Fibroblast of mammary gland (primary cell): Measurements from ENCODE around the gene MIEF2.
A peak's percentile ranks its signal among the peaks of the same experiment; 100 is the strongest.

Experiments
- DNase-seq: peaks from one replicate; pipeline ENCODE4 v3.0.0-alpha.2; 2010; ENCODE audit warnings: low read depth
- H3K4me3 ChIP-seq: 2 replicates; pipeline ENCODE4 v1.5.1; 2011; ENCODE audit warnings: low read depth, mild to moderate bottlenecking, low read length, moderate library complexity; ENCODE audit not compliant: control insufficient read depth
- CTCF ChIP-seq: conservative IDR thresholded peaks from 2 replicates; pipeline ENCODE4 v1.5.1; 2011; ENCODE audit warnings: low read depth, low read length, inconsistent platforms; ENCODE audit not compliant: control insufficient read depth, insufficient read depth

MIEF2 gene

GRCh38 chr17:18259621-18260331 lies 686 bp upstream of the MIEF2 start:
- TF ChIP-seq CTCF = no peak
- H3K4me3 ChIP-seq = peak overlapping the region; percentile 76
- no peak for DNase-seq

GRCh38 chr17:18261146-18261515 lies 669 bp downstream of the MIEF2 start:
- H3K4me3 ChIP-seq = peak overlapping the region; percentile 76
- TF ChIP-seq CTCF = no peak
- peak; percentile 39 for DNase-seq

GRCh38 chr17:18261659-18262058 lies 1.2 kb downstream of the MIEF2 start:
- TF ChIP-seq CTCF = no peak
- no peak overlapping the region for H3K4me3 ChIP-seq
- DNase-seq = no peak

GRCh38 chr17:18262111-18262510 lies 1.6 kb downstream of the MIEF2 start:
- TF ChIP-seq CTCF = no peak
- H3K4me3 ChIP-seq = no peak overlapping the region
- no peak for DNase-seq

- no peak overlapping the region for H3K4me3 ChIP-seq
- TF ChIP-seq CTCF = no peak
- no peak for DNase-seq
Measured at GRCh38 chr17:18262641-18263040, 2.2 kb downstream of the MIEF2 start.

GRCh38 chr17:18263885-18264682 lies 3.6 kb downstream of the MIEF2 start:
- no peak overlapping the region for H3K4me3 ChIP-seq
- no peak for TF ChIP-seq CTCF

GRCh38 chr17:18267366-18267765 lies 6.9 kb downstream of the MIEF2 start:
- no peak for DNase-seq
- TF ChIP-seq CTCF = no peak
- no peak overlapping the region for H3K4me3 ChIP-seq

More at GRCh38 chr17:18263885-18264682, 3.6 kb downstream of the MIEF2 start:
- no peak for DNase-seq
